Measurements from ENCODE around the gene C1orf21.

The C1orf21 gene

DNA sequence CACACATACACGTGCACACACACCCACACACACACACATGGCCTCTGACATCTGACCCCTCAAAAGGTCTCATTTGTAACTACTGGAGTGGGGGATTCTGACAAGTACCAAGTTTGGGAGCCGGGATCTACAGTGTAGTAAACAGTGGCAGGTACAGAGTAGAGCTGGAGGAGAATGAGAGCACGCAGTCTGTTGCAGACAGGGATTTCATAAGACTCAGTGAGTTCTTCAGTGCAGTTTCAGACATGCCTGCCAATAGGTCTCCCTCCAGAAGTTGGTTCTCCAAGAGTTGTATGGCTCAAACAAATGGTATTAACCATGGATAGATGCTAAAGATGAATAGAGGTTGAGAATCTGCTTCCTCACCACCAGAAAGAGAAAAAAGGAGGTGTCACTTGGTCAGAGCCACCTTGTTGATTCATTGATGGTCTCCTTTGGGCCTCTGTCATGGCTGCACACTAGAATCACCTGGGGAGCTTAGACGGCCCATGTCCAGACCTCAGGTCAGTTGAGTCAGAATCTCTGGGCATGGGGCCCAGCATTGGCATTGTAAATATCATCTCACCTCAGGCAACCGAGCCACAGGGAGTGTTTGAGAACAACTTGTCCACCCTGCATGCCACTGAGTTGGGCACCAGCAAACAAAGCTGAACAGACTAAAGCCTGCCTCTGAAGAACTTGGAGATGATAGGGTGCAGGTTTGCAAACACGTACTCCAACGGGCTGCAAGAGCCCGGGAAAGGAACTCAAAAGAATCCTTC, 245.8 kb downstream of the C1orf21 start:
- Mint-ChIP-seq H3K36me3 (no peaks in the 10 kb centered on the region), H3K4me1 (no peaks in the 10 kb centered on the region), H3K27ac (no peak overlapping the region), H3K27me3 (peaks cover 14% of the 10 kb centered on the region), H3K9me3 (no peaks in the 10 kb centered on the region), H3K4me3 (no peak overlapping the region)
- CTCF ChIA-PET, result no interaction called here
- no peak for DNase-seq

DNA sequence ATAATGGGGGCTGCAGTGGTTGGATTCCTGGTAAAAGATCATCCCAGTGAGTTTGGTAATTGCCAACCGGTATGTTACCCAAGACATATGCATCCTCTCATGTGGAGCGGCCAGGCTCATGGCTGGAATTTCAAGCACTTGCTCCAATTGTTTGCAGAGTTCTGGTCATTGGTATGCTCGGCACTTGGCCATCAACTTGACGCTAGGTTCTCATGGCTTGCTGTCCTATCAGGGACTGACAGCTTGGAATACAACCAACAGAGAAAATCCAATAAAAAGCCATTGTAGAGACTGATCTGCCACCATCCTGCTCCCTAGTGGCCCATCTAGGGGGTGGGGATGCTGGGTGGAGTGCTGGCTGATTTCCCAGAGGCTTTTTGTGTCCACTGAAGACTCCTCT, 247.0 kb downstream of the C1orf21 start:
- H3K36me3 Mint-ChIP-seq, result no peaks in the 10 kb centered on the region
- no peaks in the 10 kb centered on the region for H3K9me3 Mint-ChIP-seq
- H3K27me3 Mint-ChIP-seq, result peaks cover 14% of the 10 kb centered on the region
- no peaks in the 10 kb centered on the region for H3K4me1 Mint-ChIP-seq
- H3K27ac Mint-ChIP-seq, result no peak overlapping the region
- CTCF ChIA-PET, result no interaction called here
- no peak overlapping the region for H3K4me3 Mint-ChIP-seq
- DNase-seq, result no peak

DNA sequence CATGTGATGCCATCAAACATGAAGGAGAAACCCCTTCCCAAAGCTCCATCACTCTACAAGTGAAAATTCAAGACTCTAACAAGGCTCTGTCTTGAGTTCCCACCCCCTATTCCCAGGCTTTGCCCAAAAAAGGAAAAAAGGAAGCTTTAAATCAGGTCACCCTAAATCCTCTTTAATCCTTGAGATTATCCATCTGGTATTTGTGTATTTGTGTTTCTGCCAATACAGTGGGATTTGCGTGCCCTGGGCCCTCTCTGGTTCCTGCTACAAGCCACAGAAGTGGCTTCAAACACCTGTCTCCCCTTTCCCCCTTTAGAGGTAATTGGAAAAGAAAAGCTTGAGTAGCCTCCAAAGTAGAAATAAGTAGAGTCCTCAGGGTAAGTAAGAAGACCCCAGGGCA, 247.5 kb downstream of the C1orf21 start:
- Mint-ChIP-seq H3K27me3 (peaks cover 14% of the 10 kb centered on the region), H3K36me3 (no peaks in the 10 kb centered on the region), H3K4me1 (no peaks in the 10 kb centered on the region), H3K9me3 (no peaks in the 10 kb centered on the region), H3K4me3 (no peak overlapping the region), H3K27ac (no peak overlapping the region)
- CTCF ChIA-PET, result no interaction called here
- no peak for DNase-seq

DNA sequence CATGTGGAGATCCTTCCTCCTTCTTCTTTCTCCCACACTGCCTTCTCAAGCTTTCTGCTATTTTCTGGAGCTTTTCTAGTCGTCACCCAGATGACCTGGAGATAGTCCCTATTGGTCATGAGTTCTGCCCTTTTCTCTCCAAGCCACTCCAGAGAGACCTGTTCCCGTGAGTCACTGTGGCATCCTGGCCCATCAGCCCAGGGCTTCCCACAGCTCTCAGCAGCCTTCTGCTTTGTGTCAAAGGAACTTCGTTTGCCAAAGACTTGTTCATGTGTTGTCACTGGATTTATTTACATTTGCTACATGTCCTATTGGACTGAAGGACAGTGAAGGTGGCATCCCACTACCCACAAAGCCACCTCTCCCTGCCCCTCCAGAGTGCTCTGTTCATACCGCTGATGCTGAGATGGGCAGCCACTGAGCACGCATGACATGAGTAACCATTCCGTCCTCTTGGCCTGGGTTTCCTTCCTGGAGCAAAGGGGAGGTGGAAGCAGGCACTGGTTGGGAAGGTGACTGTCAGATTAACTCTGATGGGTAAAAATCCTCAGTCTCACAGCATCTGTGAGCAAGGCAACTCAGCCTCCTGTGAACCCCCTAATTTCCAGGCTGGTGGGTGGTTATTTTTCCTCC, 248.6 kb downstream of the C1orf21 start:
- CTCF ChIA-PET, result no interaction called here
- Mint-ChIP-seq H3K36me3 (no peaks in the 10 kb centered on the region), H3K27me3 (peaks cover 10% of the 10 kb centered on the region), H3K4me1 (no peaks in the 10 kb centered on the region), H3K27ac (no peak overlapping the region), H3K4me3 (no peak overlapping the region), H3K9me3 (no peaks in the 10 kb centered on the region)
- no peak for DNase-seq

DNA sequence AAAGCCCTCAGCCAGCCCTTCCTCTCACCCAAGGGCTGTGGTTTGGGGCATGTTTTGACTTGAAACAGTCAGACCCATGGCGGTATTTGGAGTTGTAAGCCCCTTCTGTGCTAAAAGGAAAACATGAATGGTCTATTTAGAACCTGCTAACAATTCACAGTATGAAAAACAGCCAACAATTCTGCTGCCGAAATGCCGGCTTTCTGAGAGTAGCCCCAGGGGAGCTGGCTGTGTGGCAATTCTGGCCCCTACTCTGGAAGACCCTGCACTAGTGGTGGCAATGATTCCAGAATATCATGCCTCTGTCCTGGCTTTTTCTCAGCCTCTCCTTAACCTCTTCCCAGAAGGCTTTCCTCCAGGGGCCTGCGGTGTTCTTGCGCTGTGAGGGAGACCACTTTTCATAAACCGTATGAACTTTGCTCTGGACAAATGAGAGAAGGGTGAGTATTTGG, 249.2 kb downstream of the C1orf21 start:
- no peak for DNase-seq
- peaks cover 5% of the 10 kb centered on the region for H3K27me3 Mint-ChIP-seq
- no peak overlapping the region for H3K4me3 Mint-ChIP-seq
- CTCF ChIA-PET, result interaction anchor here (0.8 kb wide), 1 partner anchor 28 kb away, joined by 3 read pairs; no protein-coding TSS in a partner anchor
- no peaks in the 10 kb centered on the region for H3K9me3 Mint-ChIP-seq
- no peaks in the 10 kb centered on the region for H3K36me3 Mint-ChIP-seq
- no peak overlapping the region for H3K27ac Mint-ChIP-seq
- no peaks in the 10 kb centered on the region for H3K4me1 Mint-ChIP-seq

DNA sequence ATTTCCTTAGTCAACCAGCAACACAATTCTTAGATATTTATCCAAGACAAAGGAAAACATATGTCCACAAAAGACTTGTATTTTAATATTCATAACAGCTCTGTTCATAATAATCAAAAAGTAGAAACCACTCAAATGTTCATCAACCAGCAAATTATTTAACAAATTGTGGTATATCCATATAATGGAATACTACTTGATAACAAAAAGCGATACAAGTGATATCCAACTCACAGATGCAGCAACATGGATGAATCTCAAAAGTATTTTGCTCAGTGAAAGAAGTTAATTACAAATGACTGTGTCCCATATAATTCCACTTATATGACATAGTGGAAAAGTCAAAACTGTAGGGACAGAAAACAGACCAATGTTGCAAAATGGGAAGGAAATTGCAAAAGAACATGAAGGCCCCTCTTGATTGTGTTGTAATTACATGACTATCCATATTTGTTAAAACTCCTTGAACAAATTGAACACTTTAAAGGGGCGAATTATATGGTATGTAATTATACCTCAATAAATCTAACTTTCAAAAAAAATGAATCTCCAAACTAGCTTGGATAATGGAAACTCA, 250.9 kb downstream of the C1orf21 start:
- no peak overlapping the region for H3K4me3 Mint-ChIP-seq
- no peaks in the 10 kb centered on the region for H3K4me1 Mint-ChIP-seq
- DNase-seq, result no peak
- peaks cover 4% of the 10 kb centered on the region for H3K27me3 Mint-ChIP-seq
- no peaks in the 10 kb centered on the region for H3K9me3 Mint-ChIP-seq
- H3K27ac Mint-ChIP-seq, result no peak overlapping the region
- CTCF ChIA-PET, result no interaction called here
- no peaks in the 10 kb centered on the region for H3K36me3 Mint-ChIP-seq

DNA sequence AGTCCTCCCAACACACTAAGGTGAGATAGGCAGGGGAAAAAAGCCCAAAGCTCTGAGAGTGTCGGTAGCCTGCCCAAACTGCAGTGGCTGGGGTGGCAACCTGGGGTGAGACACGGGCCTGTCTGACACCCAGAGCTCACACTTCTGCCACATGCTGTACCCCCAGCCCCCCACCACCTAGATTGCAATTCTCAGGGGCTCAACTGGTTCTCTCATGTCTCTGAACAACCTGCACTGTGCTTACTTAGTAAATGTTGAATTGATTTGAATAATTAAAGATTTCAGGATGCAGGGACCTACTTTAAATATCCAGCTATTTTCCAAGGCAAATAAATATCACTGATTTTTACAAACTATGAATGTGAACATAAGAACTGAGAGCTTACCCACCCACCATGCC, 252.4 kb downstream of the C1orf21 start:
- Mint-ChIP-seq H3K9me3 (no peaks in the 10 kb centered on the region), H3K27ac (no peak overlapping the region), H3K4me3 (no peak overlapping the region), H3K4me1 (no peaks in the 10 kb centered on the region), H3K27me3 (peaks cover 4% of the 10 kb centered on the region), H3K36me3 (no peaks in the 10 kb centered on the region)
- CTCF ChIA-PET, result no interaction called here
- DNase-seq, result no peak

DNA sequence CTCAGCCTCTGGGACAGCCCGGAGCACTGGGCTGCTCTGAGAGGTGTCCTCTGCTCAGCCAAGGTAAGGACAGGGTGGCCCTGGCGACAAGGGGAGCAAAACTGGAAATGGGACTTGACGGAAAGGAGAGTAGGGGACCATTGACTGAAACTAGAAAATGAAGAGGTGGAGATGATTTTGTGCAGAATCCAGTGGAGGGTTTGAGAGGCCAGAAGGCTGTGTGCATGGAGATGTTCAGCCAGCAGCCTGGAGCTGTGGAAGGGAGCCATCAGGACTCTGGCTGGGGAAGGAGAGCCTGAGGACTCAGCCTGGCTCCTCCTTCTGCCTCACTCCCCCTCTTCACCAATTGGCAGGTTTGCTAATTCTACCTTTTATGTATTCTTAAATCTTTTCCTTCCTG, 253.7 kb downstream of the C1orf21 start:
- CTCF ChIA-PET, result no interaction called here

DNA sequence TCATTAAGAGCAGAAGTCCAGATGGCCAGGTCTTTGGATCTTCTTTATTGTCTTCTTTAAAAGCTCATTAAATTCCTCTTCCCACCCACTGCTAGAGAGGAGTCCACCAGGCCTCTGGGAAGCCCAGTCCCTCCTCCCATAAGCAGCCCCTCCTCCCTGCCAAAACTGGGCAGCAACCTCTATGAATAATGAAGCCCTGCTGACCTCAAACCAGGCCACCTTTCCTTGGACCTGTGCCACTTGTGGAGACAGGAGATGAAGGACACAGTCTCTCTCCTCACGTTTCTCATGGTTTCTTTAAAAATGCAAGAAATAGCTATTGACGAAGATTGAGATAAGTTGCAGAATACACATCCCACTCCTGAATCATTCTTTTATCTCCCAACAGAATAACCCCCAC, 255.1 kb downstream of the C1orf21 start:
- Mint-ChIP-seq H3K4me3 (no peak overlapping the region), H3K27me3 (peaks cover 3% of the 10 kb centered on the region), H3K4me1 (no peaks in the 10 kb centered on the region), H3K9me3 (no peaks in the 10 kb centered on the region), H3K36me3 (no peaks in the 10 kb centered on the region), H3K27ac (no peak overlapping the region)
- CTCF ChIA-PET, result interaction anchor here (1.4 kb wide), 1 partner anchor 20 kb away, joined by 3 read pairs; no protein-coding TSS in a partner anchor
- no peak for DNase-seq

More for the DNA sequence above, 253.7 kb downstream of the C1orf21 start:
- Mint-ChIP-seq H3K9me3 (no peaks in the 10 kb centered on the region), H3K4me1 (no peaks in the 10 kb centered on the region), H3K27me3 (peaks cover 3% of the 10 kb centered on the region), H3K36me3 (no peaks in the 10 kb centered on the region), H3K27ac (no peak overlapping the region), H3K4me3 (no peak overlapping the region)
- no peak for DNase-seq

DNA sequence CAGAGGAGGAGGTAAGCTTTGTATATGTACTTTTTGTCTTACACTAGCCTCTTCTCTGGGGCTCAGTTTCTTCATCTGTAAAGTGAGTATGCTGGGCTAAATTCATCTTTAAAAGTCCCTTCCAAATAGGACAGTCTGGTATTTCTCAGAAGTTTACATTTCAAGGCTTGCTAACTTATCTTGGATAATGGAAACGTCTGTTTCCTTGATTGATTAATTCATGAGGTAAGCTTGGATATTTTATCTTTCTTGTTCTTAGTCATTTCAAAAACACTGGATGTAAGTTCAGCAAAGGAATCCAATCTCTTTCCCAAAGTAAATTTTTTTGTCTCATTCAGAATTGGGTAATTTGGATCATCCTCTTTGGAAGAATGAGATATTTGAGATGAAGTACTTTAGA, 256.8 kb downstream of the C1orf21 start:
- Mint-ChIP-seq H3K4me3 (no peak overlapping the region), H3K27me3 (peaks cover 3% of the 10 kb centered on the region), H3K9me3 (no peaks in the 10 kb centered on the region), H3K27ac (no peak overlapping the region), H3K36me3 (no peaks in the 10 kb centered on the region), H3K4me1 (no peaks in the 10 kb centered on the region)
- CTCF ChIA-PET, result no interaction called here
- no peak for DNase-seq

DNA sequence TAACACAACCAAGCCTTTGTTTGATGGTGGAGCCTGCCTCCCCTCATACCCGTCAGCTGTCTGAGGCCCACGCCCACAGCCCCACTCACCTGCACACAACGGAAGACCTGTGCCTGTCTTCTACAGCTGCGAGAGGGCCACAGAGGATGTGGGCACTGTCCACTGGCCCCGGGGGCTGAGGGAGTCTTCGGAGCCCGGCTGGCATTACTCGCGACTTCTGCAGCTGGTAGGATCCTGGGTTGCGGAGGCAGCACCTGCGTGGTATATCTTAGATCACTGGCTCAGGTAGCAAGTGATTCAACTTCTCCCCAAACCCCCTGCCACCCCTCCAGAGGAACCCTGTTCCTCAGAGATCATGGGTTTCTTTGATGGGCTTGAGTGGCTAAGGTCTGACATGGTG, 257.9 kb downstream of the C1orf21 start:
- Mint-ChIP-seq H3K36me3 (no peaks in the 10 kb centered on the region), H3K4me3 (no peak overlapping the region), H3K27me3 (peaks cover 3% of the 10 kb centered on the region), H3K27ac (no peak overlapping the region), H3K9me3 (no peaks in the 10 kb centered on the region), H3K4me1 (no peaks in the 10 kb centered on the region)
- no peak for DNase-seq
- CTCF ChIA-PET, result no interaction called here

DNA sequence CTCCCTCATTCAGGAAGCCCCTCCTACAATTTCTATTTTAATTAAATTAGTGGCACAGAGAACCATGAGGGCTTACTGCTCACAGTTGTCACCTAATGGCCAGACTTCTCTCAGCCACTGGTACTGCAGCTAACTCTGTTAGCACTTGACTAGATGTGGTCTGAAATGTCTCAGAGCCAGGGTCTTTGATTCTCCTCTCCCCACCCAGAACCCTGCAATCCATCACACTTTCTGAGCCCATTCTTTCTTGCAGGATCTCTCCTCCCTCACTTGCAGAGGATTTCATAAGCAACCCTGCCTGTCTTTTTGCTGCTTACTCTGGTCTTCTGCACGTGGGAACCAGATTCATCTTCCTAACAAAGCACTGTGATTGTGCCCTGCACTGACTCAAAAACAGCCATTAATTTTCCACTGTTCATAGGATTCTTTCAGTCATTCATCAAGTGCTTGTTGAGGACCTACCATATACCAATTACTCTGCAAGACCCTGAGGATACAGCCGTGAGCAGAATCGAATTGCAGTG, 259.4 kb downstream of the C1orf21 start:
- Mint-ChIP-seq H3K9me3 (no peaks in the 10 kb centered on the region), H3K4me1 (no peaks in the 10 kb centered on the region), H3K36me3 (no peaks in the 10 kb centered on the region), H3K27ac (no peak overlapping the region), H3K4me3 (no peak overlapping the region), H3K27me3 (peaks cover 3% of the 10 kb centered on the region)
- DNase-seq, result no peak
- CTCF ChIA-PET, result interaction anchor here (0.6 kb wide), 1 partner anchor 1045 kb away, joined by 3 read pairs; no protein-coding TSS in a partner anchor

DNA sequence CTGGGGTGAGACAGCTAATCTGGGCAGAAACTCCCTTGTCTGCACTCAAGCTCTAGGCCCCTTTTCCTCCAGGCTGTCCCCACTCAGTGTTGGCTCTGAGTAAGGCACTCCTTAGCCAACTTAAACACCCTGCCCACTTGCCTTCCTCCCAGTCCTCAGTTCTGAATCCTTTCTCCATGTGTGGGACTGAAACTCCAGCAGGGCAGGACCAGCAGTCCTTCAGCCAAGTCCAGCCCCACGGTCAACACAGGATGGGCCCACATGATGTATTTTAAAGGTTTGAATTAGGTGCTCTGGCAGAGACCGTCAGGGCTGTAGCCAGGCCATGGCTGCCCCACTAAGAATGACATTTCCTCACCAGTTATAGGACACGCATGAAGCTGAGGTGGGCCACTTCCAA, 260.0 kb downstream of the C1orf21 start:
- Mint-ChIP-seq H3K27me3 (peaks cover 3% of the 10 kb centered on the region), H3K27ac (no peak overlapping the region)

DNA sequence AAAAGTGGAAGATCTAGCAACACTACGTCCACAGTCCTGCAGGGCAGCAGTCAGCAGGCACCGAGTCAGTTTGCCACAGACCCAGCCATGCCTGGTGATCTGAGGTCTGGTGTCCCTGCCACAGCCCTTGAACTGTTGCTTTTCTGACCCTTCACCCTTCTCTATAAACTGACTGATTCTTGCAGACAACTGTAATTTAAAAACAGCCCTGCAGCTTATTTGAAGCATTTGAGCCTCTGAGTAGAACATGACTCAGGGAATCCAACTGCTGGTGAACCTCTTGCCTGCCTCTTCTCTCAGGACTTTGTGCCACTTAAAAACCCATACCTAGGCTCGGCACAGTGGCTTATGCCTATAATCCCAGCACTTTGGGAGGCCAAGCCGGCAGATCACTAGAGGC, 260.6 kb downstream of the C1orf21 start:
- no peak for DNase-seq
- CTCF ChIA-PET, result no interaction called here
- Mint-ChIP-seq H3K4me1 (no peaks in the 10 kb centered on the region), H3K27me3 (peaks cover 4% of the 10 kb centered on the region), H3K9me3 (no peaks in the 10 kb centered on the region), H3K4me3 (no peak overlapping the region), H3K27ac (no peak overlapping the region), H3K36me3 (no peaks in the 10 kb centered on the region)

More for the DNA sequence above, 260.0 kb downstream of the C1orf21 start:
- no peaks in the 10 kb centered on the region for H3K36me3 Mint-ChIP-seq
- H3K4me1 Mint-ChIP-seq, result no peaks in the 10 kb centered on the region
- H3K9me3 Mint-ChIP-seq, result no peaks in the 10 kb centered on the region
- H3K4me3 Mint-ChIP-seq, result no peak overlapping the region
- CTCF ChIA-PET, result no interaction called here
- DNase-seq, result no peak
